HCT116 (cell line): Measurements from ENCODE around the gene INSRR. TPM values are rescaled to one million over a fixed set of nuclear protein-coding genes. Genes with fewer than 3 reads are reported as not detected.

Experiments
- ATAC-seq: fragments of 200-7000 bp; cut with Tn5 transposase; 2 replicates; pipeline ENCODE4 v1.9.1; 2020; ENCODE audit warnings: mild to moderate bottlenecking, moderate library complexity
- BruUV-seq: library from RNA; stranded (reverse); fragments of 400-500 nt; replicated peaks from 2 replicates; lab custom pipeline; 2021; lab: Mats Ljungman, UMichigan
- CTCF ChIA-PET: fragments of 300-600 bp; sonication (Branson Sonifier 250); formaldehyde crosslinking; loops from one replicate; lab custom pipeline; 2021; ENCODE audit warnings: antibody characterized with exemption; lab: Charles Lee
- POLR2A ChIA-PET: fragments of 300-600, 350-600 bp; sonication (Branson Sonifier 250); formaldehyde crosslinking; loops from one replicate; lab custom pipeline; 2021; ENCODE audit warnings: antibody characterized with exemption; lab: Charles Lee
- RAD21 ChIA-PET, 2 experiments: fragments of 300-600 bp; sonication (Branson Sonifier 250); formaldehyde crosslinking; loops; one replicate each; lab custom pipeline; 2023; ENCODE audit warnings: low total read pairs in 2 of 2; ENCODE audit not compliant: uncharacterized antibody in 2 of 2, unreplicated experiment in 2 of 2, low non-redundant PET in 1 of 2; lab: Charles Lee
- DNase-seq: peaks from one replicate; pipeline ENCODE4 v3.0.0-alpha.2; 2010; ENCODE audit warnings: low read depth, low spot score
- H2AFZ ChIP-seq: fragments of 200-600 bp; shearing (Covaris generic), sonication (generic); 2 replicates; pipeline ENCODE4 v1.6.1; 2017; ENCODE audit warnings: low read depth, mixed run types, mixed read lengths, antibody characterized with exemption, low read length; ENCODE audit not compliant: poor library complexity, severe bottlenecking
- H3K27ac ChIP-seq: 2 replicates; pipeline ENCODE4 v1.5.1; 2012; ENCODE audit warnings: low read depth, low read length
- H3K27me3 ChIP-seq: fragments of 200-600 bp; sonication (generic); 2 replicates; pipeline ENCODE4 v1.6.1; 2016; ENCODE audit warnings: mixed run types, low read length, mixed read lengths; ENCODE audit not compliant: insufficient read depth
- H3K36me3 ChIP-seq, 2 experiments: fragments of 200-500 bp in 1 of 2; fragments of 200-600 bp in 1 of 2; sonication (Bioruptor generic) in 1 of 2; sonication (generic) in 1 of 2; 2 replicates each; pipeline versions ENCODE4 v1.5.1 to v1.6.1; 2014 to 2016; ENCODE audit warnings: low read length in 2 of 2, inconsistent platforms in 1 of 2, mixed read lengths in 1 of 2, mixed run types in 1 of 2; ENCODE audit not compliant: insufficient read depth in 2 of 2, control insufficient read depth in 1 of 2
- H3K4me1 ChIP-seq, 2 experiments: fragments of 200-600 bp in 1 of 2; sonication (generic) in 1 of 2; 2 replicates each; pipeline versions ENCODE4 v1.5.1 to v1.6.1; 2012 to 2017; ENCODE audit warnings: low read length in 2 of 2, inconsistent platforms in 1 of 2, mild to moderate bottlenecking in 1 of 2, mixed read lengths in 1 of 2, mixed run types in 1 of 2, moderate library complexity in 1 of 2; ENCODE audit not compliant: insufficient read depth in 2 of 2, control insufficient read depth in 1 of 2
- H3K4me2 ChIP-seq: fragments of 200-600 bp; sonication (generic); 2 replicates; pipeline ENCODE4 v1.6.1; 2017; ENCODE audit warnings: mixed run types, low read length, mixed read lengths
- H3K4me3 ChIP-seq, 2 experiments: fragments of 200-600 bp in 1 of 2; sonication (generic) in 1 of 2; replicated peaks in 1 of 2; 2 replicates each; pipeline ENCODE4 v1.5.1; 2011 to 2016; ENCODE audit warnings: low read length in 2 of 2, control low read depth in 1 of 2, low read depth in 1 of 2, mild to moderate bottlenecking in 1 of 2, mixed read lengths in 1 of 2, mixed run types in 1 of 2
- H3K79me2 ChIP-seq: fragments of 200-600 bp; sonication (generic); 2 replicates; pipeline ENCODE4 v1.6.1; 2017; ENCODE audit warnings: mild to moderate bottlenecking, mixed run types, low read length, moderate library complexity, mixed read lengths; ENCODE audit not compliant: insufficient read depth
- H3K9ac ChIP-seq: fragments of 200-600 bp; sonication (generic); 2 replicates; pipeline ENCODE4 v1.6.1; 2016; ENCODE audit warnings: low read length, mixed read lengths
- H3K9me2 ChIP-seq: fragments of 200-600 bp; sonication (generic), shearing (Covaris generic); 2 replicates; pipeline ENCODE4 v1.6.1; 2017; ENCODE audit warnings: mixed run types, mild to moderate bottlenecking, moderate library complexity; ENCODE audit not compliant: insufficient read depth
- H3K9me3 ChIP-seq, 2 experiments: fragments of 200-500 bp in 1 of 2; fragments of 200-600 bp in 1 of 2; sonication (Bioruptor generic) in 1 of 2; sonication (generic) in 1 of 2; 2 replicates each; pipeline ENCODE4 v1.6.1; 2014 to 2017; ENCODE audit warnings: low read length in 2 of 2, mixed read lengths in 2 of 2, inconsistent platforms in 1 of 2, low read depth in 1 of 2, mild to moderate bottlenecking in 1 of 2, mixed run types in 1 of 2, moderate library complexity in 1 of 2; ENCODE audit not compliant: control insufficient read depth in 1 of 2, insufficient read depth in 1 of 2
- H4K20me1 ChIP-seq: fragments of 200-600 bp; sonication (generic), shearing (Covaris generic); 2 replicates; pipeline ENCODE4 v1.6.1; 2017; ENCODE audit warnings: mixed run types, mild to moderate bottlenecking, moderate library complexity; ENCODE audit not compliant: insufficient read depth
- CEBPB ChIP-seq: IDR thresholded peaks from 2 replicates; pipeline ENCODE4 v1.6.1; 2012; ENCODE audit warnings: low read depth
- EGR1 ChIP-seq: IDR thresholded peaks from 2 replicates; pipeline ENCODE4 v1.6.1; 2012; ENCODE audit warnings: low read depth
- ELF1 ChIP-seq: IDR thresholded peaks from 2 replicates; pipeline ENCODE4 v1.6.1; 2012; ENCODE audit warnings: low read depth, borderline replicate concordance
- EZH2 ChIP-seq: fragments of 200-600 bp; sonication (generic); IDR thresholded peaks from 2 replicates; pipeline ENCODE4 v1.6.1; 2017; ENCODE audit warnings: antibody characterized with exemption, mixed run types
- EZH2phosphoT487 ChIP-seq: fragments of 200-600 bp; IDR thresholded peaks from 2 replicates; pipeline ENCODE4 v1.6.1; 2018; ENCODE audit warnings: antibody characterized with exemption, borderline replicate concordance
- MAX ChIP-seq: IDR thresholded peaks from 2 replicates; pipeline ENCODE4 v1.6.1; 2012
- POLR2A ChIP-seq: IDR thresholded peaks from 2 replicates; pipeline ENCODE4 v1.7.0; 2011; ENCODE audit warnings: borderline replicate concordance; ENCODE audit not compliant: insufficient read depth, insufficient read length; ENCODE audit errors: extremely low read depth
- POLR2AphosphoS5 ChIP-seq: IDR thresholded peaks from 2 replicates; pipeline ENCODE4 v1.6.1; 2011; ENCODE audit warnings: mild to moderate bottlenecking, low read depth, low read length, moderate library complexity
- RAD21 ChIP-seq: IDR thresholded peaks from 2 replicates; pipeline ENCODE4 v1.6.1; 2012; ENCODE audit warnings: low read depth, mild to moderate bottlenecking
- REST ChIP-seq: IDR thresholded peaks from 2 replicates; pipeline ENCODE4 v1.6.1; 2012; ENCODE audit warnings: low read depth
- SIN3A ChIP-seq: IDR thresholded peaks from 2 replicates; pipeline ENCODE4 v1.6.1; 2012; ENCODE audit warnings: low read depth
- SP1 ChIP-seq: IDR thresholded peaks from 2 replicates; pipeline ENCODE4 v1.6.1; 2012; ENCODE audit warnings: low read depth
- SRF ChIP-seq: IDR thresholded peaks from 2 replicates; pipeline ENCODE4 v1.6.1; 2012; ENCODE audit warnings: low read depth
- ZBTB33 ChIP-seq: IDR thresholded peaks from 2 replicates; pipeline ENCODE4 v1.6.1; 2011; ENCODE audit warnings: mild to moderate bottlenecking, low read length, moderate library complexity; ENCODE audit not compliant: insufficient replicate concordance; ENCODE audit errors: extremely low read depth
- ZFX ChIP-seq: fragments of 450-650 bp; IDR thresholded peaks from 2 replicates; pipeline ENCODE4 v1.6.1; 2017
- ZNF274 ChIP-seq: fragments of 200-500 bp; sonication (Bioruptor generic); IDR thresholded peaks from 2 replicates; pipeline ENCODE4 v1.6.1; 2014; ENCODE audit warnings: mild to moderate bottlenecking, low read depth, low read length, inconsistent platforms
- intact Hi-C: fragments of 100-400 bp; cut with micrococcal nuclease; formaldehyde crosslinking; loops from 2 replicates; pipeline ENCODE4 v1.10.0; 2022
- total RNA-seq: library from RNA; stranded (reverse); gene quantifications from one replicate; pipeline ENCODE4 v1.2.1, GENCODE V29; 2021; ENCODE audit not compliant: unreplicated experiment

The INSRR gene
- total RNA-seq, 1 experiment from 2014 or later, result not detected

DNA sequence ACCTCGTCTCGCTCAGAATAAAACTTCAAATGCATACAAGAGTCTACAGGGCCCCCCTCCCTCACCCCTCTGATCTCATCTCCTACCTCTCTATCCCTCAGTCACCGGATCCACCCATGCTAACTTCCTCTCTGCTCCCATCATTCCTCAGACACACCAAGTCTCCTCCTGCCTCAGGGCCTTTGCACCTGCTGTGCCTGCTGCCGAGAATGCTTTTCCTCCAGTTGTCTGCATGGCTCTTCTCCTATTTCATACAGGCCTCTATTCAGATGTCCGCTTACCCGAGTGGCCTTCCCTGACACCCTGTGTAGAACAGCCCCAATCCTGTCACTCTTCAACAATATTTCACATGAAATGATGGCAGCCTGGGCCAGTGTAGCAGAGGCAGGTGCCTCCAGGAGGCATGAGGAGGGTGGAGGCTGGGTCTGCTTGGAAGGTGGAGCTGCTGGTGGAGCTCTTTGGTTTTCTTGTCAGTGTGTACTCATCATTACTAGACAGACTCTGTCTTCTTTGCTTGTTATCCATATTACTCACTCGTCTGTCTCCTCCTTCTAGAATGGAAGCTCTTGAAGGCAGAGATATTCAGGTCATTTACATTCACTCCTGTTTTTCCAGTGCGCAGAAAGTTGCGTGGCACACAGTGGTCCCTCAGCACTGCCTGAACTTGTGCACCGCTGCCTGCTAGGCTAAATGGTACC lies 46.5 kb downstream of the INSRR start:
- Histone ChIP-seq H3K9me3 (no peaks in the 10 kb centered on the region), H3K79me2 (no peaks in the 10 kb centered on the region), H3K9me2 (no peaks in the 10 kb centered on the region), H2AFZ (no peak overlapping the region), H3K27me3 (no peaks in the 10 kb centered on the region), H3K9ac (peak overlapping the region; percentile 73; the same call in 1 of the 2 replicates), H3K36me3 (no peaks in the 10 kb centered on the region), H3K4me3 (no peak overlapping the region), H3K4me1 (peaks cover 15 to 40% of the 10 kb centered on the region in 2 experiments; a peak in 3 of 4 replicates), H3K4me2 (peak overlapping the region; percentile 99), H4K20me1 (no peaks in the 10 kb centered on the region)
- BruUV-seq, result no TSS peak
- POLR2A ChIA-PET, result no interaction called here
- CTCF ChIA-PET, result interaction anchor here (1.3 kb wide), 1 partner anchor 115 kb away, joined by 4 read pairs; no protein-coding TSS in a partner anchor
- intact Hi-C loops, result no loop called here
- RAD21 ChIA-PET, result interaction anchor here in 1 of 2 experiments (1.7 kb wide), 1 partner anchor 26 kb away, joined by 3 read pairs; no protein-coding TSS in a partner anchor
- no peak for TF ChIP-seq REST
- no peak for TF ChIP-seq EZH2phosphoT487
- TF ChIP-seq RAD21, result no peak
- TF ChIP-seq EZH2, result no peak
- no peak for TF ChIP-seq POLR2A
- TF ChIP-seq CEBPB, result no peak
- no peak for TF ChIP-seq MAX
- no peak for TF ChIP-seq SP1
- TF ChIP-seq SRF, result no peak
- TF ChIP-seq SIN3A, result no peak
- no peak for TF ChIP-seq POLR2AphosphoS5
- no peak for TF ChIP-seq ELF1
- no peak for TF ChIP-seq ZBTB33
- no peak for TF ChIP-seq EGR1
- TF ChIP-seq ZNF274, result no peak
- no peak for TF ChIP-seq ZFX
- TF ChIP-seq, all 23 proteins: peak for 0
- no peak overlapping the region for H3K27ac ChIP-seq
- no peak for ATAC-seq
- DNase-seq, result no peak
